GM11168 (cell line): Measurements from ENCODE around the gene TAF3.

Source experiments
- in situ Hi-C: fragments of 300-500 bp; cut with MboI; formaldehyde crosslinking; loops from one replicate; pipeline ENCODE4 v1.12.0; 2022; ENCODE audit warnings: low sequenced_read_pairs; ENCODE audit not compliant: unreplicated experiment

TAF3 gene

DNA sequence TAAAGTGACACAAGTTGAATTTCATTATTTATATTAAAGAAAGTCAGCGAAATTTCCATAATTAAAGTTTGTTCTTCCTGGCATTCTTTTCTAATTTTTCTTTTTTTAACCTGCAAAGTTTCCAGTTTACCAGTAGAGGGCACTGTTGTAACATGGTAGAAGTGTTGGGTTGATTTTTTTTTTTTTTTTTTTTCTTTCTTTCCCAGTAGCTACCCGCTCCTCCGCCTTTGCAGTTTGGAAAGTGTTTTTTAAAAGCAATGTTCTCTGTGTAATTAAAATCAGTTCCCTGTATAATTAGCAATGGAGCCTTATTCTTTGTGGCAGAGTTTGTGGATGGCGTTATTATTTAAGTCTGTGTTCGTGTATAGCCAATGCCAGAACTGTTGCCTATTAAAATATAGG, 53.7 kb downstream of the TAF3 start:
- in situ Hi-C loops: no loop called here

DNA sequence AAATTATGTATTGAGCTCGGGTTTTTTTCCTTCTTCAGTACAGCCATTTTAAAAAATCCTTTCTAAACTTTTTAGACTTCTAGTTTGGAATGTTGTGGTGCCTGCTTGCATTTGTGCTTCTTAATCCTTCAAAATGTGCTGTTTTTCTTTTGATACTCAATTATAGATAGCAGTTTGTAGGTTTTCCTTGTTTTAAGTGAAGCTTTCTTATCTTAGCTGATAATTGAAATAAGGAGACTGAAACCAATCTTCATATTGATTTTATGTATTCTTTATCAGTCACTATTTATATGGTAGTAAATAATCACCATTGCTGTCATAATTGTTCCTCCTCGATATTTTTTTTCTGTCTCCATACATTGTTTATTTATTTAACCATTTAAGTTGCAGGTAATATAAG, 56.6 kb downstream of the TAF3 start:
- in situ Hi-C loops: no loop called here

DNA sequence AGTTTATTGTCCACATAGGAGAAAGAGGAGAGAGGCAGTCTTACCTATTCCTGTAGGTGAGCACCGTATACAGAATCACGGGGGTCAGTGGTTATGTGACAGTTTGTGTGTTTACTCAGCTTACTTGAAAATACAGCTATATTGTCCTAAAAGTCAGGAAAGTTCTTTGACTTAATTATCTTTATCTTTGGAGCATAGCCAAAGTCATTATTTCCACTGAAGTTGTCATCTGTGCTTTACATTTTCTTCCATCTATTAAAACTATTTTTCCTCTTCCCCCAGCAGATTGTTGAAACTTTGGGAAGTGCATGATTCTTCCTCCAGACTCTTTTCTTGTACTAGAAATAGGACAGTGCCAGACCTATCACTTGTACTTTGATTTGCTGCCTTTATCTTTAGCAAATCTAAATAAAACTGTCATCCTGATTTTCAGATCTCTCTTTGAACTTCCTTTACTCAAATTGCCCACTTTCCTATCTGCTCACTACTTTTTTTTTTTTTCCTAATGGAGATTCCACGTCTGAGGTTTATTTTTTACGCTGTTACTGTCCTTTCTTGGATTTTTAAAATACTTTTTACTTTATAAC, 58.3 kb downstream of the TAF3 start:
- in situ Hi-C loops: no loop called here

DNA sequence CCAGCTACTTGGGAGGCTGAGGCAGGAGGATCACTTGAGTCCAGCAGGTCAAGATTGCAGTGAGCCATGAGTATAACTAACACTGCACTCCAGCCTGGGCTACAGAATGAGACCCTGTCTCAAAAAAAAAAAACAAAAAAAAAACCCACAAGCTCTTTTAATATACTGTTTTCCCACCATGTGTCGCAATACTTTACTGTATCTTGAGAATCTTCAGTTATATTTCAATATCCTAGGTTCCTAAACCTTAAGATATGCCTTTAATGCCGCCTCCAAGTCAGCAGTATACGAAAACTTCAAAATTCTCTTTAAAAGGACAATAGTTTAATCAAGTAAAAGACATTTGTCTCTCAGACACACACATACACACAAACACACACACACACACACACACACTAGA, 62.8 kb downstream of the TAF3 start:
- in situ Hi-C loops: no loop called here

DNA sequence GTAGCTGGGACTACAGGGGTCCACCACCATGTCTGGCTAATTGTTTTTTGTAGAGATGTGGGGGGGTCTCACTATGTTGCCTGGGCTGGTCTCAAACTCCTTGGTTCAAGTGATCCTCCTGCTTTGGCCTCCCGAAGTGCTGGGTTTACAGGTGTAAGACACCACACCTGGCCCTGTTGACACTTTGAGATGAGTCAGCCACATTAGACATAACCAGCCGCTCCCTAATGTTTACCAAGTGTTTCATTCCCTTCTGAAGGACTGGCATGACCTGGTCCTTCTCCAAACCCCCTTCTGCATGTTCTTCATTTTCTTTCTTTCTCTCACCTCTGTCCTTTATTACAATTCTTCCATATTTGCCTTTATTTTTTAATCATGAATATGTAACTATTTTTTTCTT, 67.8 kb downstream of the TAF3 start:
- in situ Hi-C loops: no loop called here

DNA sequence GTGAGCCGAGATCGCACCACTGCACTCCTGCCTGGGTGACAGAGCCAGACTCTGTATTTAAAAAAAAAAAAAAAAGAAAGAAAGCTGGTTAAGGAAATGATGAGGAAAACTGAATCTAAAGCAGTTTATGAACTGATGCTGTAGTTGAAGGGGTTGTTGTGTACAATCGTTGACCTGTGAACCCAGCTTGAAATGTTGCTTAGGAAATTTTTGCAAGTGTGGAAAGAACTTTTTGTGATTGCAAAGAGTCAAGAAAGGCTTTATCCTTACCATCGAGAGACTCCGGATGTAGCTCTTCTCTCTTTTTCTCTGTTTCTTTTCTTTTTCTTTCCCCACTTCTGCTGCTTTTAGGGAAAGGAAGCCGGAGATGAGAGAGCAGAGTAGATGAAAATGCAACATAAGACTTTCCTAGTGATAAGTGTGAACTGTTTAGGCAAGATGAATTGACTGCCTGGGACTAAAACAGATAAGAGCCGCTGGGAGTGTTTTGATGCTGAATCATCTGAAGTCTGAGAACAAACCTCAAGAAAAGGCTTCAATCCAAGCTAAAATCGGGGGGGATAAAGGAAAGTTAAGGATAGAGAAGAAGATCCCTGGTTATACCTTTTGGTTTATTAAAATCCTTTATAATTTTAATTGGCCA, 69.0 kb downstream of the TAF3 start:
- in situ Hi-C loops: no loop called here

DNA sequence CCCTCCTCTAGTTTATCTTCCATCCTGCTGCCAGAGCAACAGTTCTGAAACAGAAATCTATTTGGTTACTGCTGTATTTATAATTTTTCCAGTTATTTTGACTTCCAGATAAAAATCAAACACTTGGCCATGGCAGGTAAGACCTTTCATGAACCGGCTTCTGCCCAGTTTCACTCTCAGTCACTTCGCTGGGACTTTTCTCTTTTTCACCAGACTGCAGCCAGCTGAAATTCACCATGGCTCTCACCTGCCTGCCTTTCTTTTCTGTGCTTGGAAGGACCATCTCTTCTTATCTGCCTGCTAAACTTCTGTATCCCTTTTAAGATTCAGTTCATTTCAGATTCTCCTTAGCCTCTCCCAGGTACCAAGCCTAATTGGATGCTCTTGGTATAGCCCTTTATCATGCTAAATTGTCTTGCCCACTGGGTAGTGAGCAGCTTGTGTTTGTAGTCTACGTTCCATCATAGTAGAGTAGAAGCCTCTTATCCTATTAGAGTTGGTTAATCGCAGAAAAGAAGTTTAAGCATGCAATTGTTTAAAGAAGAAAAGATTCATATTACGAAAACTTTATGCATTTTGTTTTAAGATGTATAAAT, 71.7 kb downstream of the TAF3 start:
- in situ Hi-C loops: no loop called here

DNA sequence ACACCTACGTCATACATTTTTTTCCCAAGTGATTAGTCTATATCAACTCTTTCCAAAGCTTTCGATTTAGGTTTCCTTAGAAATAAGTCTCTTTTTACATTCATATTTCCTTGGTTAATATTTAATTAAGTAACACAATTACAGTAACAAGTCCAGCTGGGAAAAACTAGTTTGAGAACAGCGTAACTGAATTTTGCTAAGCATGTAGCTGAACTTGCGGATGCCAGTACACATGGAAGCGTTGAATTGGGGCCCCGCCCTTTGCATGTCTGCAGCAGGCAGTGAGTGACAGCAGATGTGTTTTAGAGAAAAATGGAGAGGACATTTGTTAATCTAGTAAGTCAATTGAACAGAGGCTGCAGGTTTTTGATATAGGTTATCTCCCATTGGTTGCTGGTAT, 72.5 kb downstream of the TAF3 start:
- in situ Hi-C loops: no loop called here

DNA sequence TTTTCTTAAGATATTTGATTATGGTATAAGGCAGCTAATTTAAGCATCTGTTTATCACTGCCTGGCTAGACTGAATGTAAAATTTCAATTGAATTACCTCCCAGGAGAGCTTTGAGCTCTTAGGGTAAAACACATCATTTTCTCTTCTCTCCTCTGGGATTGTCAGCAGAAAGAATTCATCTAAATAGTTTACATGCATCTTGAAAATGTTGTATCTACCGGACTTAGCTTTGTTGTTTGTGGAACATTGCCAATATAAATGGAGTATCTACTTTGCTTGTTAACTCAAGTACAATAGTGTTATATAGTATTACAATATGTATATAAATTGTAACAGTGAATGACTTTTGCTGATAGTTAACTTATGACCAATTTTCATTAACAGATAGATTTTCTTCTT, 73.3 kb downstream of the TAF3 start:
- in situ Hi-C loops: no loop called here

DNA sequence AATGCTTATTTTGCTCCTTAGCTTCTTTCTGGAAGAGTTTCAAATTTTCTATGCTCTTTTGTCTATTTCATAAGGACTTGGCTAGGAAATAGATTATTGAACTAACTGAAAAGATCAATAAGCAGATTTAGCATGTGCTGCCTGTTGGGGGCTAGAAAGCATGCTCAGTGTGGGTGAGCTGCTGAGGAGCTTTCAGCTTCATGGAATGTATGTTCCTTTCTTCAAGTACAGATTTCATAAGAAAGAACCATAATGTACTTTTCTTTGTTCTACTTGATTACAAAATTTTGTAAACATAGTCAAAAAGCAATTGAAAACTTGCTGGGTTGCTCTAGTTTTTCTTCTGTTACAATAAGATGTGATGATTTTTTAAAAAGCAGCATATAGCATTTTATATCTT, 73.8 kb downstream of the TAF3 start:
- in situ Hi-C loops: no loop called here

DNA sequence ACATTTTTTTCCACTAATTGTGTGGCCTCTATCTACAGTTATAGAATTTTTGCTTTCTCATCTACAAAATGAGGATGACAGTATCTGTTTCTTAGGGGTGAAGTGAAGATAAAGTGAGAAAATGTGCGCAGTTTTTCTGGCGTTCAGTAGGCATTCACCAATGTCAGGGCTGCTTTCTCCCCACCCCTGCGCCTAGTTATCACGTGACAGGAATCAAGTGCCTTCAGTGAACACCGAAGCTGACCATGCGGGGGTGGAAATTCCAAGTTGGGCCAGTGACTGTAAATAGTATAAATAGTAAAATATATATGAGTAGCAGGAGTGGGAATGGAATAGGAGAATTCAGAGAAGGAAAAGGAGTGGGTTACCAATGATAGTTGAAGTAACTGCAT, 77.4 kb downstream of the TAF3 start:
- in situ Hi-C loops: no loop called here

DNA sequence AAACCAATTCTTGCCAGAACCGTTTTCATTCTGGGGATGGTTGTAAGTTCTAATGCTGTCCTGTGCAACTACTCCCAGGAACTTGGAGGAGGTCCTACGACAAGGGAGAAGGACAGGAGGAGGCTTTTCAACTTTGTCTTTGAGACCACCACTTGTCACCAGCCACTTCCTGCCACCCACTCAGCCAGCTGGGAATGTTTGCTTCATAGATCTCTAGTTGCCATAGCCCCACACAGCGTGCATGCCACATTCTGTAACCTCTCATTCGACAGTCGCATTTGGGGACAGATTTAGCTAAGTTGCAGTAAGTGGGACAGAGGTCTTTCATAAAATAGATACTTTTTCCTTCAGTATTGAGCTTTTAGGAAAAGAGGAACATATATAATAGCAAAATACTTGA, 78.0 kb downstream of the TAF3 start:
- in situ Hi-C loops: no loop called here

DNA sequence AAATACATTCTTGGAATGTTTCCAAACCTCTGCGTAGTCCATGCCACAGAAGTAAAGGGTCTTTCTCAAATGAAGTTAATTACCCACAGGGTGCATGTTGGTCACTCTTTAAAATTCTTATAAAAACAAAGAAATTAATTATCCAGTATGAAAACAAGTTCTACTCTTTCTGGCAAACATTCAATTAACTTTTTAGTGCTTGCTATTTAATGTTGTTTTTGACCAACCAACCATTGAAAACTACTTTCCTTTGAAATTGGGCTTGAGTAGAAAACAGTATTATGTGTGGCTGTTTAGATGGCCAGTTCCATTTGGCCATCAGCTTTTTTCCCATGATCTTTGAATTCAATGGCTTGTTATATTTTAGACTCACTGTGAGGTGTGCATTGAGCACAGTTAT, 83.0 kb downstream of the TAF3 start:
- in situ Hi-C loops: no loop called here

DNA sequence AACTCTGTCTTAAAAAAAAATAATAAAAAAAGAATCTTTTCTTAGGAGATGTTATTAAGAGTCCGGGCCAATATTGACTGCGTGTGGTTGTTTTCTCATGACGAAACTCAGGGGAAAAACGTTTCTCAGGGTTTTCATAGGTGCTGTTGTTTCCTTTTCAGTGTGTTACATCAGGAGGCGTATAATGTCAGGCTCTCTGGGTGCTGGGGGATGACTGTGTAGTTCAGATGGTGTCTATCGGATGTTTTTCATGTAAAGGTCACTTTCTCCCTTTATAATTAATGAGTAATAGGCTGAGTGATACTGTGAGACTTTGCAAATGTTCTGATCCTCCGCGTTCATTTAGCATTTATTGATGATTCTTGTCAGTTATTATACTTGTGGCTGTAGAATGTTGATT, 84.1 kb downstream of the TAF3 start:
- in situ Hi-C loops: no loop called here

DNA sequence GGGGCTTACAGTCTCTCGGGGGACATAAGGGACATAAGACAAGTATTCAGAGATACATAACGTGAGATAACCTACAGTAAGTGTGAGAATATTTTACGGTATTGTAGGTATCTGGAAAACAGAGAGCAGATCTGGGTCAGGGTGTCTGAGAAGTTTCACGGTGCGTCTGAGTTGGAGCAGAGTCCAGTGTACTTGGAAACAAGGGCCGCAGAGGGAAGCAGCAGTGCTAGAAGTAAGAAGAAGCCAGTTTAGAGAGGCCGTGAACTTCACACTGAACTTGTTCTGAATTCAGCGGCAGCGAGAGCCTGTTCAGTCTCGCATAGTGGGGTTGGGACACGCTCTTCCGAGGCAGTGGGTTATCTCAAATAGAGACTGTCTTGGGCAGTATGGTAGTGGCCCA, 85.5 kb downstream of the TAF3 start:
- in situ Hi-C loops: no loop called here

DNA sequence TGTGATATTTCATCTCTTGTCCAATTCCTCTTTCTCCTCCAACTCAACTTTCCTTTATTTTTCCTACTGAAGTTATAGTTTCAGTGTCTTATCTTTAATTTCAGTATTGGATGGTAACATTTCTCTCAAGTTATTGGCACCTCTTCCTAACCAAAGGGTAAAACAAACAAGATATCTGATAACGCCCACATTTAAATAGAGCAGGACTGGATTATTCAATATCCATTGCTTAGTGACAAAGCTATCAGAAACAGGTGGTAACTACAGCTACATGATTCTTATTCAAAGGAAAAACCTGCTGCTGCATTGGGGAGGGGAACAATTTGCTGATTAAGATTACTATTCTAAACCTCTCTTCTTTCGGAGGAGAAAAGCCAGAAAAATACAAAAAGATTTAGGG, 87.8 kb downstream of the TAF3 start:
- in situ Hi-C loops: no loop called here

DNA sequence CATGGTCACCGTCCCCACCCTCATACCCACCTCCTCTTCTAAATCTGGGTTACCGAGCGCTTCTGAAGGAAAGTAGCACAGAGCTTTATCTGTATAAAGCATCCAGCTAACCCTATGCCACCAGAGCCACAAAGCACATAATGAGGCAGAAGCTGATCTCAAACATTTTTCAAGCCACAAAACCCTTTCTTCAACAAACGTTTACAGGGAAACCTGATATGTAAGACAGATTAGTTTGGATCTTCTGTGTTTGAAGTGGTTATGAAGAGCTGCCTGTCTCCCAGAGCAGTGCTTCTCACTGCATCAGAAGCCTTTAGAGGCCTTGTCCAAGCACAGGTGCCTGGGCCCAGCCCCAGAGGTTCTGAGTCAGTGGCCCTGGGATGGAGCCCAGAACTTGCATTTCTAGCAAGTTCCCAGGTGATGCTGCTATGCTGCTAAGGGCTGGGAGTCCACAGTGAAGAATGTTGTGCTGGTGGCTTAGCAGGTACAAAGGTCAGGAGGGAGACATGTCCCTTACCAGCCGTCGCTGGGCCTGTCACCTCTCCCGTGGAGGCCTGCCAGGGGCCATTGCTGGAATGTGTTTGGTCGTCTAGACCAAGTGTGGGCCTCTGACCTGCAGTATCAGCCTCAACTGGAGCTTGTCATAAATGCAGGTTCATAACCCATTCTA, 90.4 kb downstream of the TAF3 start:
- in situ Hi-C loops: no loop called here

DNA sequence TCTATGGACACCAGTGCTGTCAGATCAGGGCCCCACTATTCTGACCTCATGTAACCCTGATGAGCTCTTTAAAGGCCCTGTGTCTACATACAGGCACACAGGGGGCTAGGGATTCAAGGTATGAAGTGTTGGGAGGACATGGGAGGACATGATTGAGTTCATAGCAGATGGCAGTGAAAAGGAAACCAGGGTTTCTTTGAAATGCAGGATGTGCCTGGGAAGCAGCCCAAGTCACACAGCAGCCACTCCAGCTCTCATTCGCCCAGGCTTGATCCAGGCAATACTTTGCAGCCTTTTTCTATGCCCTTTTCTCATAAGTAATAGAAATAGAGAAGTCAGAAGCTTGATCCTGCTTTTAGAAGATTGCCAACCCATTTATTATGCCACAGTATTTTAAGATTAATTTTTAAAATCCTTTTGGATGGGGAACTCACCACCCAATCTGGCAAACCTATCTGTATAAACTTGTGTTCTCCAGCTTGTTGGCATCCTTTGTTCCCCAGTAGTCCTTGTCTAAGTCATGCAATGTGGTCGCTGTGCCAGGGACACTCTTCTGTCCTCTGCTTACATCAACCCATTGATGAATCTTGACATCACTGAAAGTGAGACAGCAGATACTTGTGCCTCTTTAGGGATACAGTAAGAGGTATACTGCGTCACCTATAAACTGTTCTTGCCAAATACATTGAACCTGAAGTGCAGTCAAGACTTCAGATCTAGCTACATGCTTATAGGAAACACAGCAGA, 95.0 kb downstream of the TAF3 start:
- in situ Hi-C loops: no loop called here

DNA sequence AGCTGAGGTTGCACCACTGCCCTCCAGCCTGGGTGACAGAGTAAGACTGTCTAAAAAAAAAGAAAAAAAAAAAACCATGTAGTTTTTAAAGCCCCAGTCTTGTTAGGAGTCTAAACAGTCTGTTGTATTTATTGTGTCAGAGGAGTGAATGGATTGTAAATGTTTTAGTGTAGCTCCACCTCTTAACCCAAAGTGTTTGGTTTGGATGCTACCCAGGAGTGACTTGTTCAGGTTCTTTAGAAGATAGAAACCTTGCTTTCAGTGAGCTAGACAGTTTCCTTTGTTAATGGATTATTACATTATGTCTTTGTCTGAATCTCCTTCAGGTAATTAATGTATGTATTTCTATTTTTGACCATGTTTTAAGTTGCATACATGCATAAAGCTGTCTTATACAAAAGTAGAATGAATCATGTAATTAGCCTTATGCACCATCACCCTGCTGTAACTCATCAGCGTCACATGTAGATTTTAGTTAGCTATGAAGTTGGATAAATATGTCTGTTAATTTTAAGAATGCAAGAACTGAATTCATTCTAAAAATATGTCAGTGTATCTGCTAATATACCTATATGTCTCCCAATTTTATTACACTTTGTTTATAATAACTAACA, 97.7 kb downstream of the TAF3 start:
- in situ Hi-C loops: no loop called here

DNA sequence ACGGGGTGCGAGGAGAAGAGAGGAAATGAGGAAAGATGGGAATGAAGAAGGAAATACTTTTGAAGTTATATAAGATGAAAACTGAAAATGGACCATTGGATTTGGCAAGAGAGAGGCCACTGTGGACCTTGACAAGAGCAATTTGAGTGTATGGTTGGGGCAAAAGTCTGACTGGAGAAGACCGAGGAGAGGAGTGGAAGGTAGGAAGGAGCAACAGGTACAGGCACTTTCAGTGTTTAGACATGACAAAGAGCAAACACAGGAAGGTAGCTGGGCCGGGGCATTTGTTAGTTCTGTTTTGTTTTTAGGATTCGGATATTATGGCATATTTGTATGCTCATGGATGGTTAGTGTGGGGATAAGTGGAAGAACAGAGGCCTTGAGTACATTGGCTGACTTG, 99.4 kb downstream of the TAF3 start:
- in situ Hi-C loops: no loop called here

DNA sequence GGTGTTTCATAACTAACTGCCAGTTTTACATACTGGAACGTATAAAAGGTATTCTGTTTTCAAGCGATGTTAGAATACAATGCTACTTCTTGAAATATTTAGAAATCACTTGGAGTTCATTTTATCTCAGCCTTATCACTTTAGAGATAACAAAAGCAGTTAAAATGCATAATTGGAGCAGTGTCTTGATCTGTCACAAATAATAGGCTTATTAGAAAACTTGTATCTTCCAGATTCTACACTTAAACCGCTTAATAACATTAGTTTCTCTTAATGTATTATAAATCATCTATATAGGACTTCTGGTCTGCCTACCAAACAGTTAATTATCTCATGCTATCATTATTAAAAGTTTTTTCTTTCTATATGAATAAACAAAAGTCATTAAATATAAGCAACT, 104.4 kb downstream of the TAF3 start:
- in situ Hi-C loops: no loop called here
